T1000 (cell line): Measurements from ENCODE around the gene REEP1.

ENCODE experiments used
- DNase-seq: peaks from one replicate; lab custom pipeline; 2025; ENCODE audit warnings: mixed read lengths; lab: John Stamatoyannopoulos, UW

The REEP1 gene

DNA sequence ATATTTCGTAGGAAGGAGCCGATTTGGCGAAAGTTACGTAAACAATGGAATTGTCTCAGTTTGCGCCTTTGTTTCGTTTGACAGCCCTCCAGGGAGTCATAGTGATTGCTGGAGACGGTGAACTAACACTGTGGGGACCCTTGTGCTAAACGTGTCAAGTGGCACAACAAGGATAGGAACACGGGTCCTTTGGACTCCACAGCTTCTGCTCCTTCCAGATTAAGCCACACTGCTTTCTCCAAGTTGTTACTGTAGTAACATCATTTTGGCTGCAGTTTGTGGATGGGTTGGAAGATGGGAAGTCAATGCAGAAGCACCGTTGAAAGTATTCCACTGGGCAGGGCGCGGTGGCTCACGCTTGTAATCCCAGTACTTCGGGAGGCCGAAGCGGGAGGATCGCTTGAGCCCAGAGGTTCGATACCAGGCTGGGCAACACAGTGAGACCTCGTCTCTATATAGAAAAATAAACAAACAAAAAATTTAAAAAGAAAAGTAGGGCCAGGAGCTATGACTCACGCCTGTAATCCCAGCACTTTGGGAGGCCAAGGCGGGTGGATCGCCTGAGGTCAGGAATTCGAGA lies 141.5 kb downstream of the REEP1 start:
- DNase-seq, result no peak

DNA sequence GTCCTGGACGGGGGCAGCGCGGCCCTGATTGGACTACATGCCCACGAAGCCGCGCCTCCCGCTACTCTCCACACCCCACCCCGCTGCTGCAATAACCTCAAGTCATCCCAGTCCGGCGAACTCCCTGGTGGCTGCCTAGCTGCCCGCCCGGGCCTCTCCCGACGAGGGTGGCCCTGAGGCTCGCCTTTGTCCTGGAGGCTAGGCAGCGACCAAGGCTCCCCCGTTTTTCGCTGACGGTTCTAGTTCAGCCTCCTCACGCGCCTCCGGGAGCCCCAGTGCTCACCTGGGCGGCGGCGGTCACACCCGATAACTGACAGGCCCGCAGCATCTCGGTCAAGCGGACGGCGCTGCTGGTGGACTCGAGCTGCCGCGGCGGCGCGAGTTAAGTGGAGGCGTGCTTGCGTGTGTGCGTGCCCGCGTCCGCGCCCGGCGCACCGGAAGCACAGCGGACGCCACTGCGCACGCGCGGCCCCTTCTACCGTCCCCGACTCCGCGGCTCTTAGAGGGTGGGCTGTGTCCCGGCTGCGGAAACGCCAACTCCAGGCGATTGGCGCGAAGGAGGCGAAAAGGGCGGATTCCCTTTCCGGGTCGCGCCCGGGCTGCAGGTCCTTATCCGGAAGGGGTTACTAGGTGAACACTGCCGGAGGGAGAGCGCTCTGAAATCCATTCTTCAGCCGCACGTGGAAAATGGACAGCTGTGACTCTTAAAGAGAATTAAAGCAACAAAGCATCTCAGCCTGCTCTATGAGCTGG lies 142.2 kb downstream of the REEP1 start, which contains the start of gene IMMT:
Gene IMMT (minus strand): TSS at position 408 of the 753 bp plus-strand sequence. CDS start 80 bp downstream, at position 328.
- peak; percentile 95 for DNase-seq

DNA sequence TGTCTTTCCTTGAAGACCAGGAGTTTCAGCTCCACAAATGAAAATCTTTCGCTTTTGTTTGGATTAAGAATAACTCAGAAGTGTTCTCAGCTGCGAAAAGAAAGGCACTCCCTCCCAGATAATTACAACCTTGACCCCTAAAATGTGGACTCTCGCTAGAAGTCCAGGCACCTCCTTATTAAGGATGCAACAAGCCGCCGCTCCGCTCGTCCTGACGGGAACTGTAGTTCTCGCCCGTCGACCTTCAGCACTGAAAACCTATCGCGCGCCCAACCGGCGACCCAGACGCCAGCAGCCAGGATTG lies 142.7 kb downstream of the REEP1 start:
- no peak for DNase-seq

DNA sequence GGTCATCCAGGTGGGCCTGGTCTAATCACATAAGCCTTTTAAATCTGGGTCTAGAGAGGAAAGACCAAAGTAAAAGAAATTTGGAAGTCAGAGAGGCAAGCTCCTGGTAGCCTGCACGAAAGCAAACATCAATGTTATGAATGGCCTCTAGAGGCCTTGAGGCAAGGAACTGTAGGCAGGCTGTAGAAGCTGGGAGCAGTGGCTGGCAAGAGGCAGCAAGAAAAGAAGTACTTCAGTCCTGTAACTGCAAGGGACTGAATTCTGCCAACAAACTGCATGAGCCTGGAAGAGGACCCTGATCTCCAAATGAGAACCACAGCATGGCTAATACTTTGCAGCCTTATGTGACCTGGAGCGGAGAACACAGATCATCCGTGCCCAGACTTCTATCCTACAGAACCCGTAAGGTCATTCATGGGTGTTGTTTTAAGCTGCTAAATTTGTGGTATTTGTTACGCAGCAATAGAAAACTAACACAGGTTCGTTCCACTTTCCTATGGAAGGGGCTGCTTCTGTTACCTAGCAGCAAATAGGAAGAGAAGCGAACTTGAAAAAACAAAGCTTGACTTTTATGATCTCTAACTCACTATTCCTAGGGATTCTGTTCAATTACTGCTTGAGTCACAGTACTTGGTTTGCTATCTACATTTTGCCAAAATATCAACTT lies 143.4 kb downstream of the REEP1 start:
- DNase-seq, result no peak

DNA sequence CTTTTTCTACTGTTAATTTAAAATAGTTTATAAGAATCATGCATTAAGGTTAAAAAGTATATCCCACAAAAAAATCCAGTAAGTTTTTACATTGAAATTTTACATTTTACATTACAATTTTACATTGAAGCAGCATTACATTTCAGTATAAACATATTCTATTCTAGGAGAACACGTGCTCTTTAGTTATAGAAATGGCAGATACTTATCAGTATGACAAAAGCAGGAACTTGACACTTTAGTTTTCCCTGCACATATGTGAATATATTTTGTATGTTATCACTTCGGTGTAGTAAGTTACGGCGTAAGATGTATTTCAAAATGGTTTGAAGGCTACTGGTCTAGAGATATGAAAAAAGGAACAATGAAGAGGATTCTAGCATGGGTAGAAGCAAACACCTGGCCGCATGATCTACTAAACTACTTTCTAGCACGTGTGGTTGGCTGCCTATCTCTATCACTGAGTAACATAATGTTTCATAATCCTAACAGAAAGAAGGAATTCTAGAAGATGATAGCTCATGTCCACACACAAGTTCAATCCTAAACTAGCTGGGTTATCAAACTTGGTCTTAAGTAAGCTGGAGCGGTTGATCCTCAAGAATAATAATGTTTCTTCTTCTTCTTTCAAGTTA lies 147.5 kb downstream of the REEP1 start:
- DNase-seq, result no peak

DNA sequence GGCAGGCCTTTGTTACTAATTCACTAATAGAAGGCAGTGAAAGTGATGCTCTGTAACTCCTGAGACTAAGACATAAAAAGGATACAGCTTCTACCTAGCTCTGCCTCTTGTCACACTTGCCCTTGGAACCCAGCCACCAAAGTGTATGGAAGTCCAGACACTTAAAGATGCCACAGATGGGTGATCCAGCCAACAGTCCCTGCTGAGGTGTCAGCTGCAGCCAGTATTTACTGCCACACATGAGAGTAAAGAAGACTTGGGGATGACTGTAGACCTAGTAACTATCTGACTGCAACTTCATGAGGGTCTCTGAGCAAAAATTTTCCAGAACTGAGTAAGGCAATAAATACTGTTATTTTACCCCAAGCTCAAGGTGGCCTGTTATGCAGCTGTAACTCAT lies 151.0 kb downstream of the REEP1 start:
- no peak for DNase-seq

DNA sequence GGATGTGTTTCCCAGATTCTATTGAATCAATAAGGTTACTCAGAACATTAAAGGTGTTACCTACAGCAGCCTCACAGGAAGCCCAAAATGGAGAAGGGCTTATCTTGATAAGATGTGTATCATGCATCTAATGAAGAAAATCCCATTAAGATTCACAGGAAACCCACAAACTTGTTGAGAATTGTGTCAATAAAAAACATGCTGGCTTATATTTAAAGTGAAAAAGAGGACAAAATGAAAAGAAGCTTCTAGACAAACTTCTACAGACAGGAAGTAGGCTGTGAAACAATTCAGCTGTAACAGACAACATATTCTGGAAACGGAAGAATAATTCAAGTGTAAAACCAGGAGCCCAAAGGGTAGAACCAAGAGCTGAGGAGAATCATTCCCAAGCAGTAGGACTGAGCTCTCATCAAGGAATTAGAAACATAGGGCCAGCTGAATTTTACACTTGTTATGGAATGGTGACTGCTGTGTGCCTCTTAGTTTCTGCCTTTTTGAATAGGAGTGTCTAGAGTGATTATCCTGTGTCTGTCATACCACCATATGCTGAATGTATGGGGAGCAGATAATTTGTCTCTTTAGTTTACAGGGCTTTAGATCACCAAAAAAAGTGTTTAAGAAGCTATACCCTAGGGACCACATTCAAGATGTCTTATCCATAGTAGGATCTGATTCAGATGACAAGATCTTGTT lies 151.8 kb downstream of the REEP1 start:
- DNase-seq, result no peak

DNA sequence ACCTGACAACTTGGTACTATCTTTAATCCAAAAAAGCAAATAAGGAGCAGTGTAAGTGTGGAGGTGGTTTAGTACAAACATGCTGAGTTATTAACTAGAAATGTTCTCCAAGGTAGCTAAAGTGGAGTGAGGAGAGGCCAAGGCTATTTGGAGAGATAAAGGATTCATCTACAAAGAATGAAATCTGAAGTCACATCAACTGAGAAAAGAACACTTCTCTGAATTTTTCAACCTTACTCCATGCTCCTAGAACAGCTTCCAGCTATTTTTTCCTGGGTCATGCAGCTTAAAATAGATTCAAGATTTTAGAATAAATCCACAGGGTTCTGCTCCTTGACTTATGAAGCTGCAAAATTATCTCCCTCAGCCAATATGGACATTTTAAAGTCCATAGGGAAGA lies 160.8 kb downstream of the REEP1 start:
- DNase-seq, result no peak

DNA sequence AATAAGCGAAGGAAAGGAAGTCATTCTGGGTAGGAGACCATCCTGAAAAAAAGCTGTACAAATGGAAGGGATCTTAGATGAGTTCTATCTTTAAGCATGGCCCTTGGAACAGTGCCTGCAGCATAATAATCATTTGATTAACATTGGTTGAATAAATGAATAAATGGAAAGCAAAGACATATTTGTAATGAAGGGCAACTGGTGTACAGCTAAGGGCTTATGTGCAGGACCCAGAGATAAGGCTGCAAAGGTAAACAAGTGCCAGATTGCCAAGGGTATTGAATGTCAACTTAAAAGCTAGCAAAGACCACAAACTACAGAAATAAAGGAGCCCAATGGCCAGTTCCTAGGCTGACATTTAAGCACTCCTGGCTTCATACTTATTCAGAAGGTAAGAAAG lies 161.6 kb downstream of the REEP1 start:
- no peak for DNase-seq

DNA sequence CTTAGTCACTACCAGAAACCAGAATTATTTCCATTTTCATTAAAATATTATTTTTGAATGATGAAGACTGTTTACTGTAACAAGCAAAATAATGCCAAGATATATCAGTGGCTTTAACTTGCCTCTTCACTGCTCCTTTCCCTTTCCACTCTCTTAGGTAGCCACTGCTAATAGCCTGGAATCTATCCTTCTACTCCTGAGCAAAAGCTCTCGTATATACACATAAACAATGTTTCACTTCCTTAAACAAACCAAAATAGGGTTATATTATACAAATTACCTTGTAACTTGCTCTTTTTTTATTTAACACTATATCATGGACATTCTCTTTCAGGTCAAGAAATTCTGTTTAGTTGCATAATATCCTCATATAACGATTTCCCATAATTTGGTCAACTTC lies 163.0 kb downstream of the REEP1 start:
- no peak for DNase-seq

DNA sequence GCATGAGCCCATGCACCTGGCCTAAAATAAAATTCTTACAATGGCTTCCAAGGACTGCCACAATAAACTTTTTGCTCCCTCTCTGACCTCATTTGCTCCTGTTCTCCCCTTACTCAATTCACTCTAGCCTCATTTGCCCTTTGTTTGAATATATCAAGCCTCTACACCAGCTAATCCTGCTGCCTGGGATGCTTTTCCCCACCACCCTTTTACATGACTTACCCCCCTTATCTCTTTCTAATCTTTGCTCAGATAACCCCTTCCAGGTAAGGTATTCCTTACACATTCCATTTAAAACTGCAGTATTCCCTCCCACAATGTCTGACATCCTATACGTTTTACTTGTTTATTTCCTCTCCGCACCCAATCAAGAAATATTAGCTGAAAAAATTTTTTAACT lies 164.8 kb downstream of the REEP1 start:
- no peak for DNase-seq

DNA sequence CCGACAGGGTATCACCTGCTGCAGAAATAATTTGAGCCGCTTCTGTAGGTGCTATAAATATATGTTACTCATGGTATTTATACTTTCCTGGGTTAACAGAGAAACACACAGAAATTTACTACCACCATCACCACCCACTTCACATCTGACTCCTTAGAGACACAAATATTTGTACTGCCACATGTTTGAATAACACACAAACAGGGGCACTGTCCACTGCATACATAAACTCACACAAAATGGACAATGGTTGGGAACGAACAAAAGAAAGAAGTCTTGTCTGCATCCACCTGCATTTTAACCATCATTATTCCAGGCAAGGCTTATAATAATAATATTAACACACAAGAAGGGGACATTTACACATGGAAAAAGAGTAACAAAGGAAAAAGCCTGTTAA lies 166.1 kb downstream of the REEP1 start:
- no peak for DNase-seq

DNA sequence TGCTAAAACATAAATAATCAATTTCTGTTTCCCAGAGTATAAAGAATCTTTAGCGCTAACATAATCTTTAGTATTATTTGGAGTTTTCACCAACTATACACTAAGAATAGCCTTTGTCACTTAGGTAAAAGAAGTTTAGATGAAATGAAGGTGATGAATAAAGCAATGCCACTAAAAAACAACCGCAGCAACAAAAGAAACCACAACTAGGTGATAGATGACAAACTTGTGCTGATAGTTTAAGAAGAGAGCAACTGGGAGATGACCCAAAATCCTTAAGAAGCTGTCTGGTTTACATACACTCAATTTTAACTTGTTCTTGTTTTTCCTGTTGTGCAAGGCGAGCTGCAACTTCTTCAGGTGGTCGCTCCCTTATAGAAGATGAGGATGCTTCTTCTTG lies 167.0 kb downstream of the REEP1 start:
- DNase-seq, result no peak
